Karpas-422 (cell line): ENCODE measurements around the gene THEMIS2. TPM values are rescaled to one million over a fixed set of nuclear protein-coding genes. Genes with fewer than 3 reads are reported as not detected.
"Not testable (repeated sequence)": the region's sequence is repeated elsewhere in the genome, so short reads cannot be mapped to it uniquely, and the experiment has no call there.

ENCODE experiments used
- DNase-seq: peaks from one replicate; pipeline ENCODE4 v3.0.0-alpha.2; 2015
- H2AFZ ChIP-seq: fragments of 200-600 bp; sonication (generic); 2 replicates; pipeline ENCODE4 v1.6.1; 2014; ENCODE audit warnings: antibody characterized with exemption, low read length, mixed read lengths
- H3K27ac ChIP-seq: fragments of 200-600 bp; sonication (generic); 2 replicates; pipeline ENCODE4 v1.5.1; 2014; ENCODE audit warnings: mild to moderate bottlenecking, low read length, moderate library complexity
- H3K27me3 ChIP-seq: fragments of 200-600 bp; sonication (generic); 2 replicates; pipeline ENCODE4 v1.6.1; 2014; ENCODE audit warnings: low read length, mixed read lengths
- H3K36me3 ChIP-seq: fragments of 200-600 bp; sonication (generic); 2 replicates; pipeline ENCODE4 v1.6.1; 2014; ENCODE audit warnings: low read length, mixed read lengths; ENCODE audit not compliant: insufficient read depth
- H3K4me1 ChIP-seq: fragments of 200-600 bp; sonication (generic); 2 replicates; pipeline ENCODE4 v1.6.1; 2014; ENCODE audit warnings: mild to moderate bottlenecking, low read length, mixed read lengths
- H3K4me2 ChIP-seq: fragments of 200-600 bp; sonication (generic); 2 replicates; pipeline ENCODE4 v1.6.1; 2014; ENCODE audit warnings: low read length, low read depth, mild to moderate bottlenecking; ENCODE audit not compliant: poor library complexity, severe bottlenecking
- H3K4me3 ChIP-seq: fragments of 200-600 bp; sonication (generic); 2 replicates; pipeline ENCODE4 v1.5.1; 2014; ENCODE audit warnings: mild to moderate bottlenecking, antibody characterized with exemption, low read length, mixed read lengths
- H3K79me2 ChIP-seq: fragments of 200-600 bp; sonication (generic); 2 replicates; pipeline ENCODE4 v1.6.1; 2014; ENCODE audit warnings: mild to moderate bottlenecking, low read length, mixed read lengths
- H3K9ac ChIP-seq: fragments of 200-600 bp; sonication (generic); 2 replicates; pipeline ENCODE4 v1.6.0; 2014; ENCODE audit warnings: low read length
- H3K9me2 ChIP-seq: fragments of 200-600 bp; sonication (generic), shearing (Covaris generic); replicated peaks from 2 replicates; pipeline ENCODE4 v1.6.0; 2014; ENCODE audit warnings: mild to moderate bottlenecking, low read length, moderate library complexity; ENCODE audit not compliant: insufficient read depth
- H3K9me3 ChIP-seq: fragments of 300-700, 200-600 bp; sonication (generic); 2 replicates; pipeline ENCODE4 v1.6.1; 2014; ENCODE audit warnings: low read length, mixed read lengths
- H4K20me1 ChIP-seq: fragments of 200-600 bp; sonication (generic); 2 replicates; pipeline ENCODE4 v1.6.1; 2014; ENCODE audit warnings: mild to moderate bottlenecking, antibody characterized with exemption, low read length, low read depth; ENCODE audit not compliant: insufficient read depth
- total RNA-seq: library from RNA; depleted of rRNA; stranded (reverse); fragments of >200 nt; shearing (Covaris generic); gene quantifications from 2 replicates; pipeline ENCODE4 v1.2.3, GENCODE V29; 2014; ENCODE audit warnings: low replicate concordance

Gene THEMIS2
- total RNA-seq, 1 experiment from 2014 or later, result 8.7 TPM

DNA sequence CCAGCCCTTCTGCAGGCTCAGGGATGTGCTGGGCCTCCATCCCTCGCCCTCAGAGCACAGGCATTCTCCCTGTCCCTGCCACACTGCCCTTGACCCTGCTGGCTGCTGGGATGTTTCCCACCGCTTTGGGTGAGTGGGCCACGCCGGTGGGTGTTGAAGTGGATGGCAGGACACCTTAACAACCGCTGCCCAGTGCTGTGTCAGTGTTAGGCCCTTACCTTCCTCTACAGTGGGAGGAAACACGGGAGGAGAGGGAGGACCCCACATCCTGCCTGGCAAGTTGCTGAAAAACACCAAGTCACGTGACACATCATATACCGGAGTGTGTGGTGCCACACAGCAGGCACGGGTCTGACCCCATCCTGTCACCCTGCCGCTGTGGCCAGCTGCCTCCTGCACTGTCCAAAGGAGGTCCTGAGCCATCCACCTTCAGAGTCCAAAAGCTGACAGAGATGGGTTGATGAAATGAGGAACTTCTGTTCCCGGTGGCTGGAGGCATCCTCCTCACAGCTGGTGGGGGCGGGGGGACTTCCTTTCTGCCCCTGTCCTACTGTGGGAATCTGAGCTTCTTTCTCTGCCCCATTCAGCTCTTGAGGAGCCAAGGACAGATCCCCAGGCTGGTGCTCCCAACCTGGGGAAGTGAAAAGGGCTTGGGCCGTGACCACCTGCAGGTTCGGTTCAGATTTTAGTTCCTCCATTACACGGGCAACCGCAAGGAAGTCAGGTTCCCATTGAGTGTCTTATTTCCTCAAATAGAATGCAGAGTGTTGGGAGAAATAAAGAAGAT, 3.2 kb upstream of the THEMIS2 start:
- no peaks in the 10 kb centered on the region for H4K20me1 ChIP-seq
- peak overlapping the region; percentile 59 for H3K4me3 ChIP-seq
- peaks cover 28% of the 10 kb centered on the region for H3K4me1 ChIP-seq
- H3K4me2 ChIP-seq, result peak overlapping the region; percentile 73
- H2AFZ ChIP-seq, result peak overlapping the region; percentile 87
- no peaks in the 10 kb centered on the region for H3K36me3 ChIP-seq
- no peaks in the 10 kb centered on the region for H3K9me2 ChIP-seq
- peaks cover 3% of the 10 kb centered on the region; the same call in 1 of the 2 replicates for H3K27me3 ChIP-seq
- H3K9ac ChIP-seq, result peak overlapping the region; percentile 57
- no peaks in the 10 kb centered on the region for H3K79me2 ChIP-seq
- H3K9me3 ChIP-seq, result no peaks in the 10 kb centered on the region
- DNase-seq, result peak; percentile 66
- H3K27ac ChIP-seq, result no peak overlapping the region

DNA sequence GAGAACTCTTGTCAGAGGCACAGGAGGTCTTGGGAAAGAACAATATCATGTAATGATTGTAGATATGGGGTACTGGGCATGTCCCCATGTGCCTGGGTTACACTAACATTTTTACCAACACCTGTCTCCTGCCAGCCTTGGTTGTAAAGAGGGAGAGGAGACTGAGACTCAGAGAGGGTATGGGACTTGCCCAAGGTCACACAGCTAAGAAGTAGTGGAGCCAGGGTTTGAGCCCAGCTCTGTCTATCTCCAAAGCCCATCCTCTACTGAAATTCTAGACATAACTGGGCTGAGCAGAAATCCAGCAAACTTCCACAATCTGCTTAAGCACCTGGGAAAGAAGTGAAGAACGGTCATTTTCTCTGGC, 2.6 kb upstream of the THEMIS2 start:
- H3K4me3 ChIP-seq, result peak overlapping the region; percentile 59
- DNase-seq, result no peak
- H3K27ac ChIP-seq, result no peak overlapping the region
- H3K9ac ChIP-seq, result peak overlapping the region; percentile 57
- peak overlapping the region; percentile 73 for H3K4me2 ChIP-seq
- H4K20me1 ChIP-seq, result no peaks in the 10 kb centered on the region
- no peaks in the 10 kb centered on the region for H3K36me3 ChIP-seq
- no peaks in the 10 kb centered on the region for H3K9me2 ChIP-seq
- no peaks in the 10 kb centered on the region for H3K79me2 ChIP-seq
- H3K27me3 ChIP-seq, result peaks cover 3% of the 10 kb centered on the region; the same call in 1 of the 2 replicates
- no peaks in the 10 kb centered on the region for H3K9me3 ChIP-seq
- peaks cover 26% of the 10 kb centered on the region for H3K4me1 ChIP-seq
- H2AFZ ChIP-seq, result peak overlapping the region; percentile 87

DNA sequence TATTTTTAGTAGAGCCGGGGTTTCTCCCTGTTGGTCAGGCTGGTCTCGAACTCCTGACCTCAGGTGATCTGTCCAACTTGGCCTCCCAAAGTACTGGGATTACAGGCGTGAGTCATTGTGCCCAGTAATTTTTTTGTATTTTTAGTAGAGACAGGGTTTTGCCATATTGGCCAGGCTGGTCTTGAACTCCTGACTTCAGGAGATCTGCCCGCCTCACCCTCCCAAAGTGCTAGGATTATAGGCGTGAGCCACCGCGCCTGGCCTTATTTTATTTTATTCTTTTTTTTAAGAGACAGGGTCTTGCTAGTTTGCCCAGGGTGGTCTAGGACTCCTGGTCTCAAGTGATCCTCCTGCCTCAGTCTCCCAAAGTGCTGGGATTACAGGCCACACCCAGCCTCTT, 1.3 kb upstream of the THEMIS2 start:
- H2AFZ ChIP-seq, H3K27ac ChIP-seq, H3K4me2 ChIP-seq, H3K27me3 ChIP-seq, H3K4me3 ChIP-seq, H4K20me1 ChIP-seq, H3K9ac ChIP-seq, H3K9me2 ChIP-seq, H3K36me3 ChIP-seq, H3K9me3 ChIP-seq, H3K79me2 ChIP-seq, DNase-seq: not testable (repeated sequence)
- peaks cover 36% of the 10 kb centered on the region for H3K4me1 ChIP-seq

DNA sequence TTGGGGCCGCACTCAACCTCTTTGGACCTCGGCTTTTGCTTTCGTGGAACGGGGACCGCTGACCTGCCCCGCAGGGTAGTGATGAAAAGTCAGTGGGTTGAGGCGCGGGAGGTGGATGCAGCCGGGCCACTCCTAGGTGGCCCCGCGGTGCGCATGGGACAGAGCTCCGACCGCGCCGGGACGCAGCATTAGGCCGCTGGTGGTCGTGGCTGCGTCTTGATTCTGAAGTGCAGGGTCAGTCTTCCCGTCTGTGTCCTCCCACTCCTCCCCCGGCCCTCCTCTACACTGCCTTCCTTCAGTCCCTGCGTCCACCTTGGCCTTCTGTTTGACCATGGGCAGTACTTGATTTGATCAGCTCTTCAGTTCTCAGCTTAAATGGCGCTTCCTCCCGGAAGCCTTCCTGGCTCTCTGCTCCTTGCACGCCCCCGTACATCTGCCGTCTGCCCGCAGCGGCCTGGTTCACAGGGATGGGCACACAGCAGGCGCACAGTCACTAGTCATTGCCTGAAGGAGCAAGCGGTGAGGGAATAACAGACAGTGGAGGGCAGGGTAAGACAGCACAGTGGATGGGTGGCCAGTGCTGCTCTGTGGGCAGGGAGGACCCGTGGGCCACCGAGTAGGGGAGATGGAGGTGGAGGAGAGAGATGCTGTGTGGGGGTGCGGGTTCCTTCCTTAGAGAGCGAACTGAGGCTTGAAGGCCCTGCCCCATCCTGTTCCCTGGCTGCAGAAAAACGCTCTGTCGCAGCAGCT, 633 bp downstream of the THEMIS2 start:
- no peaks in the 10 kb centered on the region for H3K36me3 ChIP-seq

DNA sequence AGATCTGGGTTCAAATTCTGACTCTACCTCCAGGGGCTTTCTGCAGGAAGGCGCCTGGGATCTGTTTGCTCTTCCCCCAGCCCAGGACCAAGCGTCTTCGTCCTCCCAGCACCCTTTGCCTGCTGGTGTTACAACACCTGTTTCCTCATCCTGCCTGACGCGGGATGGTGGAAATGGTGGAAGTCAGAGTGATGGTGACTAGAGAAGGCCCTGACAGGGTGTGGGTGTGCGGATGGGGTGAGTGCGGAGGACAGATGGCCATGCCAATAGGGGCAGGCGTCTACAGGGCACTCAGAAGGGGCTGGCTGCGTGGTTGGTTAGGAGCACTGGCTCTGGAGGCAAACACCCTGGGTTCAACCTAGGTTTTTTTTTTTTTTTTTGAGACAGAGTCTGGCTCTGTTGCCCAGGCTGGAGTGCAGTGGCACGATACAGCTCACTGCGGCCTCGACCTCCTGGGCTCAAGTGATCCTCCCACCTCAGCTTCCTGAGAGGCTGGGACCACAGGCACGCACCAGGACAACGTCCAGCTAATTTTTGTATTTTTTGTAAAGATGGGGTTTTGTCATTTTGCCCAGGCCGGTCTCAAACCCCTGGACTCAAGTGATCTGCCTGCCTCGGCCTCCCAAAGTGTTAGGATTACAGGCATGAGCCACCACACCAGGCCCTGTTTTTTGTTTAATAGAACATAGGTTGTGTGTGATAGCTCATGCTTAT, 1.5 kb downstream of the THEMIS2 start:
- Histone ChIP-seq H4K20me1 (no peaks in the 10 kb centered on the region), H2AFZ (no peak overlapping the region), H3K4me2 (no peak overlapping the region), H3K79me2 (no peaks in the 10 kb centered on the region), H3K27ac (no peak overlapping the region), H3K27me3 (peaks cover 3% of the 10 kb centered on the region; the same call in 1 of the 2 replicates), H3K4me1 (peaks cover 38% of the 10 kb centered on the region), H3K4me3 (no peak overlapping the region), H3K9me3 (no peaks in the 10 kb centered on the region), H3K36me3 (no peaks in the 10 kb centered on the region), H3K9me2 (no peaks in the 10 kb centered on the region), H3K9ac (peak overlapping the region; percentile 72)
- no peak for DNase-seq

More for the DNA sequence above, 633 bp downstream of the THEMIS2 start:
- Histone ChIP-seq H3K4me3 (peak overlapping the region; percentile 74), H3K9ac (peak overlapping the region; percentile 72), H3K79me2 (no peaks in the 10 kb centered on the region), H2AFZ (peak overlapping the region; percentile 88; the same call in 1 of the 2 replicates), H3K27ac (no peak overlapping the region), H4K20me1 (no peaks in the 10 kb centered on the region), H3K9me3 (no peaks in the 10 kb centered on the region), H3K27me3 (peaks cover 3% of the 10 kb centered on the region; the same call in 1 of the 2 replicates), H3K4me1 (peaks cover 38% of the 10 kb centered on the region), H3K9me2 (no peaks in the 10 kb centered on the region), H3K4me2 (peak overlapping the region; percentile 96)
- no peak for DNase-seq

GRCh38 chr1:27876341-27877114, 4.2 kb downstream of the THEMIS2 start:
- Histone ChIP-seq H3K9ac (no peak overlapping the region), H3K4me3 (no peak overlapping the region)

DNA sequence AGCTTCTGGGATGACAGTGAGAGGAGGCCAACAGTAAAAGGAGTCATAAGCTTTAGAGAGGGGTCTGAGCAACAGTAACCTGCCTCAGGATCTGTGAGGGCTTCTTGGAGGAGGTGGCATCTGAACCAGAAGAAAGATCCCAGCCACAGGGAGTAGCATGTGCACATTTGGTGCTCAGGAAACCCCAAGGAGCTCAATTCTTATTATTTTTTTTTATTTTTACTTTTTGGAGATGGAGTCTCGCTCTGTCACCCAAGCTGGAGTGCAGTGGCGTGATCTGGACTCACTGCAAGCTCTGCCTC, 4.7 kb downstream of the THEMIS2 start:
- H3K27ac ChIP-seq, result no peak overlapping the region
- H3K27me3 ChIP-seq, result peaks cover 3% of the 10 kb centered on the region; the same call in 1 of the 2 replicates
- H2AFZ ChIP-seq, result no peak overlapping the region
- H3K9ac ChIP-seq, result no peak overlapping the region
- no peaks in the 10 kb centered on the region for H3K36me3 ChIP-seq
- H3K4me1 ChIP-seq, result peaks cover 25% of the 10 kb centered on the region
- no peak for DNase-seq
- no peaks in the 10 kb centered on the region for H4K20me1 ChIP-seq
- no peak overlapping the region for H3K4me2 ChIP-seq
- H3K79me2 ChIP-seq, result no peaks in the 10 kb centered on the region
- H3K4me3 ChIP-seq, result no peak overlapping the region
- H3K9me2 ChIP-seq, result no peaks in the 10 kb centered on the region
- H3K9me3 ChIP-seq, result no peaks in the 10 kb centered on the region

More at GRCh38 chr1:27876341-27877114, 4.2 kb downstream of the THEMIS2 start:
- no peak overlapping the region for H3K4me2 ChIP-seq
- H3K36me3 ChIP-seq, result no peaks in the 10 kb centered on the region
- peaks cover 3% of the 10 kb centered on the region; the same call in 1 of the 2 replicates for H3K27me3 ChIP-seq
- H3K9me2 ChIP-seq, result no peaks in the 10 kb centered on the region
- no peak for DNase-seq
- H3K79me2 ChIP-seq, result no peaks in the 10 kb centered on the region
- H3K4me1 ChIP-seq, result peaks cover 25% of the 10 kb centered on the region
- no peaks in the 10 kb centered on the region for H3K9me3 ChIP-seq
- no peak overlapping the region for H2AFZ ChIP-seq
- no peaks in the 10 kb centered on the region for H4K20me1 ChIP-seq
- H3K27ac ChIP-seq, result no peak overlapping the region
